Measurements from ENCODE around the gene CCDC9B. TPM values are rescaled to one million over a fixed set of nuclear protein-coding genes. Genes with fewer than 3 reads are reported as not detected.

Gene CCDC9B
- total and polyA plus RNA-seq, 11 donors, result 38.0 to 165 (median 119) TPM

GRCh38 chr15:40310993-40311392, 29.7 kb downstream of the CCDC9B start:
- DNase-seq (peak in 1 of 5 donors; percentile 8), ATAC-seq (no peak)
- Histone ChIP-seq H3K27me3 (peaks cover 0 to 6% (median 0%) of the 10 kb centered on the region in 9 donors), H3K27ac (no peak overlapping the region), H3K9me3 (no peaks in the 10 kb centered on the region), H3K4me1 (peaks cover 0 to 30% (median 3%) of the 10 kb centered on the region in 12 donors), H3K4me3 (no peak overlapping the region), H3K36me3 (no peaks in the 10 kb centered on the region)
- WGBS, 4 donors, result 63 to 76% (median 69%) methylated on average over 3 of the region's 3 CpGs
- intact Hi-C loops (cut with DNase I), result loop anchor here in 9 of 10 donors (1.0 to 10.0 kb wide), 7 partner anchors 30 to 114 kb away; partner anchors contain the start of genes DISP2 (in 1 of the 9) and PAK6 (in 1 of the 9)
- TF ChIP-seq POLR2A (IDR thresholded peaks at IDR 0.05), result no peak
- TF ChIP-seq, protein P1, sequence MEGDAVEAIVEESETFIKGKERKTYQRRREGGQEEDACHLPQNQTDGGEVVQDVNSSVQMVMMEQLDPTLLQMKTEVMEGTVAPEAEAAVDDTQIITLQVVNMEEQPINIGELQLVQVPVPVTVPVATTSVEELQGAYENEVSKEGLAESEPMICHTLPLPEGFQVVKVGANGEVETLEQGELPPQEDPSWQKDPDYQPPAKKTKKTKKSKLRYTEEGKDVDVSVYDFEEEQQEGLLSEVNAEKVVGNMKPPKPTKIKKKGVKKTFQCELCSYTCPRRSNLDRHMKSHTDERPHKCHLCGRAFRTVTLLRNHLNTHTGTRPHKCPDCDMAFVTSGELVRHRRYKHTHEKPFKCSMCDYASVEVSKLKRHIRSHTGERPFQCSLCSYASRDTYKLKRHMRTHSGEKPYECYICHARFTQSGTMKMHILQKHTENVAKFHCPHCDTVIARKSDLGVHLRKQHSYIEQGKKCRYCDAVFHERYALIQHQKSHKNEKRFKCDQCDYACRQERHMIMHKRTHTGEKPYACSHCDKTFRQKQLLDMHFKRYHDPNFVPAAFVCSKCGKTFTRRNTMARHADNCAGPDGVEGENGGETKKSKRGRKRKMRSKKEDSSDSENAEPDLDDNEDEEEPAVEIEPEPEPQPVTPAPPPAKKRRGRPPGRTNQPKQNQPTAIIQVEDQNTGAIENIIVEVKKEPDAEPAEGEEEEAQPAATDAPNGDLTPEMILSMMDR (IDR thresholded peaks at IDR 0.05), result no peak

DNA sequence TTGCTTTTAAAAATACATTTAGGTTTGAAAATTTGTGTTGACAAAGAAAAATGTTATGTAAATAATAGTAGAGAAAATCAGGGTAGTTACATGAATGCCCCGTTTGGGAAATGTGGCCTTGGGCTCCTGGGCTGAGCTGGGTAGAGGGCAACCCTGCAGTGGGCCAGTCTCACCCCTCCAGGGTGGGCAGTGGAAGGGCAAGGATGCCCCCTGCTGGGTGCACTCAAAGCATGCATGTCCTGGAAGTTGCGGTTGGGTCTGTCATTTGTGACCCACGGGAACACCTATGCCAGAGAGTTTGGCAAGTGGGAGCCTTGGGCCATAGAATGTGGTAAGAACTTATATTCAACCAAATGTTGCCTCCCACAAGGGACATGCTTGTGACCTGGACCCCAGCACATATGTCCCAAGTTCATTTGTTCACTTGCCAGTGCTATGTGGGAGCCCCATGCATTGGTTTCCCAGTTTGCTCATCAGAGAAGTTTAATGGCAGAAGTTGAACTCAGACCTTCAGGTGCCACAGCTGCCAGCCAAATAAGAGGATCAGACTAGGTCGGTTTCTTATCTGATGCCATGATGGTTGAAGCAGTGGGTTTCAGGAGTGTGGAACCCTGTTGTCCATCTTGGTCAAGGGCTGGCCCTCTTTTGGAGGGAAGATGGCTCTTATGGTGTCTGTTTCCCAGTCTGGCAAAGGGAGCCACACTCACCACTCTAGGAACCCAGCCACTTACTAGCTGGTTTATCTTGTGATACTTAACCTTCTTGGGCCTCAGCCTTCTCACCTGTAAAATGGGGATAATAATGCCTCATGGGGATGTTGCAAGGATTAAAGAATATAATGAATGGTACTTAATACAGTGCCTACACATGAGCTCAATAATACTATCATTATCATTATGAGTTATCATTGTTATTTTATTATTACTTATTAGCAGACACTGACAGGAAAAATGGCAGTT, 30.5 kb downstream of the CCDC9B start:
- peak; percentile 65 to 86 (median 72) for DNase-seq
- Histone ChIP-seq H3K9me3 (no peaks in the 10 kb centered on the region), H3K4me3 (no peak overlapping the region), H3K27me3 (peaks cover 0 to 6% (median 0%) of the 10 kb centered on the region in 9 donors), H3K27ac (no peak overlapping the region), H3K4me1 (peaks cover 0 to 37% (median 3%) of the 10 kb centered on the region in 12 donors), H3K36me3 (no peaks in the 10 kb centered on the region)
- TF ChIP-seq, protein P1 (IDR thresholded peaks at IDR 0.05), result peak; percentile 65 to 81 (median 76)
- TF ChIP-seq POLR2A (IDR thresholded peaks at IDR 0.05), result no peak
- intact Hi-C loops (cut with DNase I), result loop anchor here in 9 of 10 donors (1.0 to 10.0 kb wide), 7 partner anchors 29 to 115 kb away; partner anchors contain the start of genes DISP2 (in 1 of the 9) and PAK6 (in 1 of the 9)
- ATAC-seq, result peak; percentile 70 to 81 (median 76)
- WGBS, 4 donors, result 11 to 14% (median 12%) methylated on average over 4 of the region's 4 CpGs

DNA sequence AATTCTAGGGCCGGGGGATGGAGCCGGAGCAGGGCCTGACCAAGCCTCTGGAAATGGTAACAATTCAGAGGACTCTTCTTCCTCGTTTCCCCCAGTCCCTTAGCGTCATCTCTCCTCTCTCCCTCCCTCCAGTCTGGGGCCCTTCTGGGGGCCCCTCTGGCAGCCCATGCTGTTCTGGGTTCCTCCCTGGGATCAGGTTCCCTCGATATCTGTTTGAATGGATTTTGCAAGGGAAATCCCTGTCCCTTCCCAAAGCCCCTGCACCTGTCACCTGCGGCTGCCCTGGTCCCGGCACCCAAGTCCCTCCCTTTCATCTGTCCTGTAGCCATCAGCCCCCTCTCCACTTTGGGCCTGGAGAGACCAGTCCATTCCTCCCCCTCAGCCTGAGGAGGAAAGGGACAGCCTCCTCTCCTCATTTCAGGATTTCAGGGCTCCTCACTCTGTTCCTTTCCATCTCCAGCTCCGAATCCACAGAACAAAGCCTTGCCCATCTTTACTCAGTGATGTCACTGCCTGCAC, 31.3 kb downstream of the CCDC9B start:
- peaks cover 0 to 6% (median 0%) of the 10 kb centered on the region in 9 donors for H3K27me3 ChIP-seq
- H3K4me1 ChIP-seq, result peaks cover 0 to 37% (median 3%) of the 10 kb centered on the region in 12 donors
- intact Hi-C loops (cut with DNase I), result loop anchor here in 2 of 10 donors (1.0 to 2.0 kb wide), 2 partner anchors 30 to 31 kb away; no protein-coding TSS in a partner anchor
- peak overlapping the region in 1 of 12 donors; percentile 95 for H3K27ac ChIP-seq
- ATAC-seq (no peak), DNase-seq (no peak)
- H3K4me3 ChIP-seq, result peak overlapping the region in 1 of 12 donors; percentile 65
- no peak for TF ChIP-seq POLR2A (IDR thresholded peaks at IDR 0.05)
- TF ChIP-seq, protein P1 (IDR thresholded peaks at IDR 0.05), result no peak
- 73 to 80% (median 79%) methylated on average over 8 of the region's 8 CpGs for WGBS, 4 donors
- H3K9me3 ChIP-seq, result no peaks in the 10 kb centered on the region
- H3K36me3 ChIP-seq, result no peaks in the 10 kb centered on the region
